H1 (cell line): ENCODE measurements around the gene SLC16A2. TPM values are rescaled to one million over a fixed set of nuclear protein-coding genes. Genes with fewer than 3 reads are reported as not detected.

Experiments used
- CTCF ChIA-PET: fragments of 300-600 bp; sonication (Branson Sonifier 250); formaldehyde crosslinking; loops from one replicate; lab custom pipeline; 2021; ENCODE audit not compliant: partially characterized antibody; lab: Charles Lee
- POLR2A ChIA-PET: fragments of 300-600 bp; sonication (Branson Sonifier 250); formaldehyde crosslinking; loops from one replicate; lab custom pipeline; 2021; ENCODE audit warnings: inconsistent platforms; ENCODE audit not compliant: partially characterized antibody; lab: Charles Lee
- DNase-seq, 2 experiments: peaks; one replicate each; pipeline versions ENCODE4 v3.0.0 to v3.0.0-alpha.2; 2010 to 2022; ENCODE audit warnings: low spot score in 2 of 2, low read depth in 1 of 2, mixed read lengths in 1 of 2
- FAIRE-seq: peaks from 2 replicates; lab custom pipeline; 2011; peaks lifted over from hg19 to GRCh38; lab: Jason Lieb, UNC
- H2AFZ ChIP-seq: 2 replicates; pipeline ENCODE4 v1.8.1; 2012; ENCODE audit warnings: low read length, inconsistent platforms
- H2AK5ac ChIP-seq: 2 replicates; pipeline ENCODE4 v1.6.1; 2013; ENCODE audit warnings: low read depth, low read length
- H2BK120ac ChIP-seq: replicated peaks from 2 replicates; pipeline ENCODE3; 2013; ENCODE audit warnings: low read depth, low read length, inconsistent platforms
- H2BK12ac ChIP-seq: 2 replicates; pipeline ENCODE4 v1.6.1; 2013; ENCODE audit warnings: low read depth, low read length
- H2BK15ac ChIP-seq: 2 replicates; pipeline ENCODE4 v1.6.1; 2013; ENCODE audit warnings: low read length
- H2BK20ac ChIP-seq: 2 replicates; pipeline ENCODE4 v1.6.1; 2013; ENCODE audit warnings: low read length
- H2BK5ac ChIP-seq: 2 replicates; pipeline ENCODE4 v1.6.1; 2013; ENCODE audit warnings: low read depth, low read length
- H3K14ac ChIP-seq: 2 replicates; pipeline ENCODE4 v1.6.1; 2013; ENCODE audit warnings: inconsistent platforms; ENCODE audit not compliant: insufficient read length
- H3K18ac ChIP-seq: 2 replicates; pipeline ENCODE4 v1.6.1; 2013; ENCODE audit warnings: low read length; ENCODE audit errors: extremely low read depth
- H3K23ac ChIP-seq: 2 replicates; pipeline ENCODE4 v1.6.1; 2013; ENCODE audit warnings: inconsistent platforms; ENCODE audit not compliant: insufficient read length
- H3K23me2 ChIP-seq: 2 replicates; pipeline ENCODE4 v1.6.1; 2013; ENCODE audit warnings: low read depth, low read length
- H3K27ac ChIP-seq: 2 replicates; pipeline ENCODE4 v1.6.1; 2011; ENCODE audit warnings: low read depth, low read length, inconsistent platforms
- H3K27me3 ChIP-seq, 4 experiments: replicated peaks in 1 of 4; 1 replicate in 1 of 4; 2 replicates in 3 of 4; pipeline versions ENCODE4 v1.6.1 to v1.8.1; 2011 to 2013; ENCODE audit warnings: low read length in 3 of 4, mild to moderate bottlenecking in 3 of 4, inconsistent platforms in 2 of 4, mixed read lengths in 2 of 4, moderate library complexity in 1 of 4; ENCODE audit not compliant: control insufficient read depth in 3 of 4, insufficient read depth in 3 of 4; ENCODE audit errors: extremely low read depth in 1 of 4
- H3K36me3 ChIP-seq, 4 experiments: 2 replicates each; pipeline versions ENCODE4 v1.6.1 to v1.8.1; 2011 to 2013; ENCODE audit warnings: mild to moderate bottlenecking in 4 of 4, low read length in 3 of 4, moderate library complexity in 2 of 4, control low read depth in 1 of 4, inconsistent platforms in 1 of 4; ENCODE audit not compliant: insufficient read depth in 4 of 4, control insufficient read depth in 2 of 4
- H3K4ac ChIP-seq: replicated peaks from 2 replicates; pipeline ENCODE3; 2013; ENCODE audit warnings: low read length, low read depth, mixed read lengths, inconsistent platforms; ENCODE audit not compliant: insufficient read length
- H3K4me1 ChIP-seq, 4 experiments: replicated peaks in 1 of 4; 1 replicate in 1 of 4; 2 replicates in 3 of 4; pipeline versions ENCODE4 v1.6.1 to v1.8.1; 2011 to 2013; ENCODE audit warnings: low read length in 3 of 4, inconsistent platforms in 2 of 4, mixed read lengths in 1 of 4; ENCODE audit not compliant: insufficient read depth in 4 of 4, control insufficient read depth in 3 of 4
- H3K4me2 ChIP-seq, 2 experiments: 2 replicates each; pipeline versions ENCODE4 v1.6.1 to v1.8.1; 2011 to 2013; ENCODE audit warnings: low read depth in 2 of 2, low read length in 2 of 2, control low read depth in 1 of 2, inconsistent platforms in 1 of 2, mild to moderate bottlenecking in 1 of 2; ENCODE audit not compliant: insufficient read depth in 1 of 2
- H3K4me3 ChIP-seq, 4 experiments: fragments of 200-600, 300-600 bp in 1 of 4; sonication (generic), shearing (Covaris generic), sonication (Bioruptor Twin) in 1 of 4; 2 replicates each; pipeline versions ENCODE4 v1.5.1 to v1.8.1; 2011 to 2016; ENCODE audit warnings: low read length in 4 of 4, low read depth in 3 of 4, control low read depth in 2 of 4, inconsistent platforms in 2 of 4, mild to moderate bottlenecking in 2 of 4, mixed read lengths in 1 of 4, moderate library complexity in 1 of 4; ENCODE audit not compliant: insufficient read depth in 2 of 4; ENCODE audit errors: extremely low read depth in 1 of 4
- H3K56ac ChIP-seq: replicated peaks from 2 replicates; pipeline ENCODE3; 2013; ENCODE audit warnings: low read depth, mild to moderate bottlenecking, mixed read lengths, low read length, inconsistent platforms; ENCODE audit not compliant: insufficient read length
- H3K79me1 ChIP-seq: 2 replicates; pipeline ENCODE4 v1.6.1; 2013; ENCODE audit warnings: low read depth, low read length, control low read depth
- H3K79me2 ChIP-seq, 2 experiments: 2 replicates each; pipeline versions ENCODE4 v1.6.1 to v1.8.1; 2012 to 2013; ENCODE audit warnings: low read length in 2 of 2, mild to moderate bottlenecking in 2 of 2, inconsistent platforms in 1 of 2; ENCODE audit not compliant: insufficient read depth in 2 of 2, control insufficient read depth in 1 of 2
- H3K9ac ChIP-seq, 4 experiments: replicated peaks in 1 of 4; 1 replicate in 1 of 4; 2 replicates in 3 of 4; pipeline versions ENCODE4 v1.6.1 to v1.8.1; 2011 to 2013; ENCODE audit warnings: low read depth in 3 of 4, low read length in 3 of 4, control low read depth in 2 of 4, mild to moderate bottlenecking in 2 of 4, moderate library complexity in 2 of 4, inconsistent platforms in 1 of 4; ENCODE audit errors: extremely low read depth in 1 of 4
- H3K9me3 ChIP-seq, 2 experiments: 2 replicates each; pipeline versions ENCODE4 v1.6.1 to v1.8.1; 2012 to 2013; ENCODE audit warnings: mild to moderate bottlenecking in 2 of 2, moderate library complexity in 2 of 2, control low read depth in 1 of 2, inconsistent platforms in 1 of 2, low read depth in 1 of 2, low read length in 1 of 2, mixed read lengths in 1 of 2; ENCODE audit not compliant: insufficient read depth in 2 of 2
- H4K20me1 ChIP-seq, 2 experiments: replicated peaks in 1 of 2; 2 replicates each; pipeline versions ENCODE3 to v1.8.1; 2011 to 2013; ENCODE audit warnings: inconsistent platforms in 2 of 2, low read length in 2 of 2, mild to moderate bottlenecking in 1 of 2; ENCODE audit not compliant: insufficient read depth in 2 of 2, control insufficient read depth in 1 of 2
- H4K5ac ChIP-seq: 2 replicates; pipeline ENCODE4 v1.6.1; 2013; ENCODE audit warnings: low read length, low read depth, mixed read lengths, inconsistent platforms; ENCODE audit not compliant: insufficient read length
- H4K8ac ChIP-seq: 2 replicates; pipeline ENCODE4 v1.8.0; 2013; ENCODE audit warnings: mild to moderate bottlenecking, moderate library complexity, low read length, inconsistent platforms; ENCODE audit not compliant: insufficient read depth; ENCODE audit errors: extremely low read depth
- H4K91ac ChIP-seq: replicated peaks from 2 replicates; pipeline ENCODE3; 2013; ENCODE audit warnings: low read length, mixed read lengths, inconsistent platforms; ENCODE audit not compliant: insufficient read length
- CHD2 ChIP-seq: IDR thresholded peaks from 2 replicates; pipeline ENCODE4 v1.6.1; 2012; ENCODE audit warnings: low read length, improper control_type of control experiment
- EZH2 ChIP-seq: fragments of 200-600 bp; sonication (generic); IDR thresholded peaks from 2 replicates; pipeline ENCODE4 v1.7.1; 2012; ENCODE audit warnings: low read depth, mild to moderate bottlenecking, moderate library complexity, low read length, inconsistent platforms; ENCODE audit not compliant: severe bottlenecking
- SIX5 ChIP-seq: IDR thresholded peaks from 2 replicates; pipeline ENCODE4 v1.6.1; 2011; ENCODE audit warnings: mild to moderate bottlenecking, low read depth, low read length
- SP1 ChIP-seq: IDR thresholded peaks from 2 replicates; pipeline ENCODE4 v1.6.1; 2011; ENCODE audit warnings: low read depth, low read length
- WGBS, 2 experiments: shearing (Covaris generic) in 1 of 2; methylation state at CpG; one replicate each; pipeline versions ENCODE4 v1.1.6 to v1.1.7; 2013 to 2015; ENCODE audit warnings: low lambda C conversion rate in 2 of 2, mixed read lengths in 2 of 2, inconsistent platforms in 1 of 2, low coverage in 1 of 2, missing lambda C conversion rate in 1 of 2; ENCODE audit not compliant: insufficient replicate concordance in 2 of 2, insufficient coverage in 1 of 2, insufficient read length in 1 of 2; ENCODE audit errors: extremely low coverage in 1 of 2, missing lambda C conversion rate in 1 of 2; 5-methylcytosine and 5-hydroxymethylcytosine counted together
- polyA plus RNA-seq, 7 experiments: library from polyadenylated mRNA; depleted of rRNA in 3 of 7; stranded (reverse) in 5 of 7; unstranded in 2 of 7; fragments of >200 nt in 5 of 7; fragments of 200-250 nt in 2 of 7; gene quantifications; 1 replicate in 5 of 7; 2 replicates in 1 of 7; 4 replicates in 1 of 7; pipeline versions ENCODE4 v1.2.1 to v1.2.3, GENCODE V29; 2011 to 2013; ENCODE audit warnings: missing spikeins in 2 of 7, mixed read lengths in 2 of 7
- total RNA-seq: library from RNA; stranded (reverse); fragmentation: NEBNext Ultra II Directional; extraction: Animal tissue kit (Norgen Biotek cat#: 25700); gene quantifications from 2 replicates; pipeline ENCODE4 v1.2.1, GENCODE V29; 2021
- TF ChIP-seq, protein P1 (sequence below): IDR thresholded peaks from 2 replicates; pipeline ENCODE4 v1.6.1; 2011; ENCODE audit warnings: low read length, improper control_type of control experiment

The SLC16A2 gene
- total and polyA plus RNA-seq, 2 of the 8 experiments (the other 6 are each of a cell fraction or from before 2014, with no cell fraction given), result 24.4 to 32.2 TPM

DNA sequence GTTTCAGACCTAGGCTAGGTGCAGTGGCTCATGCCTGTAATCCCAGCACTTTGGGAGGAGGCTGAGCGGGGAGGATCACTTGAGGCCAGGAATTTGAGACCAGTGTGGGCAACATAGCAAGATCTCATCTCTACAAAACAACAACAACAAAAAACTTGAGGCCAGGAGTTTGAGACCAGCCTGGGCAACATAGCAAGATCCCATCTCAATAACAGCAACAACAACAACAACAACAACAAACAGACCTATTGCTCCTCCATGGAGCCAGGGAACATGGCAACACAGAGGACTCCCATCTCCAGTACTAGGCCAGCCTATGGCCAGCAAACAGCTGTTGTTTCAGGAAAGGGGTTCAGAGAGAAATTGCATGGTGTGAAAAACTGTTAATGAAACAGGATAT, 43.4 kb downstream of the SLC16A2 start:
- Histone ChIP-seq H3K27me3 (no peaks in the 10 kb centered on the region), H3K79me2 (no peaks in the 10 kb centered on the region), H2BK15ac (no peak overlapping the region), H3K56ac (no peak overlapping the region), H3K9me3 (no peaks in the 10 kb centered on the region), H3K79me1 (no peaks in the 10 kb centered on the region), H4K5ac (no peak overlapping the region), H3K36me3 (no peaks in the 10 kb centered on the region), H3K4ac (no peak overlapping the region), H2BK120ac (no peak overlapping the region), H2BK5ac (no peak overlapping the region), H3K4me1 (peaks cover 0 to 3% (median 0%) of the 10 kb centered on the region in 4 experiments; a peak in 1 of 7 replicates), H2AK5ac (no peak overlapping the region), H2AFZ (no peak overlapping the region), H3K9ac (no peak overlapping the region), H3K4me3 (no peak overlapping the region), H4K8ac (no peak overlapping the region), H4K20me1 (no peaks in the 10 kb centered on the region), H3K23me2 (no peaks in the 10 kb centered on the region), H4K91ac (no peak overlapping the region), H3K18ac (no peak overlapping the region), H3K27ac (no peak overlapping the region), H3K23ac (no peak overlapping the region), H3K4me2 (no peak overlapping the region), H2BK12ac (no peak overlapping the region), H2BK20ac (no peak overlapping the region), H3K14ac (no peak overlapping the region)
- POLR2A ChIA-PET, result no interaction called here
- no peak for DNase-seq
- TF ChIP-seq CHD2 (no peak), EZH2 (no peak), SP1 (no peak), SIX5 (no peak)
- TF ChIP-seq, protein P1, sequence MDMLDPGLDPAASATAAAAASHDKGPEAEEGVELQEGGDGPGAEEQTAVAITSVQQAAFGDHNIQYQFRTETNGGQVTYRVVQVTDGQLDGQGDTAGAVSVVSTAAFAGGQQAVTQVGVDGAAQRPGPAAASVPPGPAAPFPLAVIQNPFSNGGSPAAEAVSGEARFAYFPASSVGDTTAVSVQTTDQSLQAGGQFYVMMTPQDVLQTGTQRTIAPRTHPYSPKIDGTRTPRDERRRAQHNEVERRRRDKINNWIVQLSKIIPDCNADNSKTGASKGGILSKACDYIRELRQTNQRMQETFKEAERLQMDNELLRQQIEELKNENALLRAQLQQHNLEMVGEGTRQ, result no peak
- FAIRE-seq, result no peak
- CTCF ChIA-PET, result no interaction called here
- WGBS, 2 experiments, result 90% methylated on average over 1 of the region's 1 CpG; no CpG with 5 or more reads in 1 of the 2 experiments
